ENCODE data around the gene MALAT1.
"Not testable (repeated sequence)": the region's sequence is repeated elsewhere in the genome, so short reads cannot be mapped to it uniquely, and the experiment has no call there.

GRCh38 chr11:65512311-65512710 is 13.5 kb downstream of the MALAT1 start:
- not testable (repeated sequence) for TF ChIP-seq CTCF, POLR2AphosphoS5 (IDR thresholded peaks at IDR 0.05)
